ENCODE results near the gene RNASE13. TPM values are rescaled to one million over a fixed set of nuclear protein-coding genes. Genes with fewer than 3 reads are reported as not detected.

Gene RNASE13
- total RNA-seq, 1 experiment from 2014 or later = 0.15 TPM

DNA sequence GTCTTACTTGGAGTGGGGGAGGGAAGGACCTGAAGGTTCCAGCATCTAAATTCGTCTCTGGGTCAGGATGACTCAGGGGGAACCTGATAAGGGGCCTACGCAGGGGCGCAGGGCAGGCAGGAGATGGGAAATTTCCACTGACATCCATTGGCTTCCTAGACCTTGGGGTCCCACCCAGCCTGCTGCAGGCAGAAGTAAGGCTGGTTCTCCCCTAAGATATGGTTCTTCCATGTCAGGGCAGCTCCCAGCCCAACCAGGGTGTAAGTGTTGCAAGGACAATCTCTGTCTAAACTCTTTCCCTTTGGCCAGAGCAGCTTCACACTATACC is 7.7 kb downstream of the RNASE13 start:
- H2AFZ ChIP-seq (ENCODE audit: low read depth, low read length, poor library complexity, severe bottlenecking) = no peak overlapping the region
- H3K4me3 ChIP-seq (replicated peaks in 1 of 2; ENCODE audit: low read depth in 1 of 2, low read length in 2 of 2) = no peak overlapping the region
- DNase-seq (ENCODE audit: low read depth, low spot score) (no peak), ATAC-seq (no peak)
- ChIA-PET POLR2A (no interaction called here), RAD21 (ENCODE audit: low non-redundant PET in 1 of 2, low total read pairs in 2 of 2, uncharacterized antibody in 2 of 2, unreplicated experiment in 2 of 2) (no interaction called here), CTCF (interaction anchor here (1.8 kb wide), 1 partner anchor 13 kb away, joined by 6 read pairs; no protein-coding TSS in a partner anchor)
- H3K4me1 ChIP-seq (ENCODE audit: control insufficient read depth in 1 of 2, insufficient read depth in 2 of 2, low read length in 2 of 2) = peaks cover 14 to 21% of the 10 kb centered on the region in 2 experiments; a peak in 3 of 4 replicates
- no peaks in the 10 kb centered on the region for H3K9me3 ChIP-seq (ENCODE audit: control insufficient read depth in 1 of 2, insufficient read depth in 1 of 2, low read depth in 1 of 2, low read length in 2 of 2)
- BruUV-seq (replicated peaks) = no TSS peak
- H3K9ac ChIP-seq (ENCODE audit: low read length) = no peak overlapping the region
- H3K27ac ChIP-seq (ENCODE audit: low read depth, low read length) = no peak overlapping the region
- H3K36me3 ChIP-seq (ENCODE audit: control insufficient read depth in 1 of 2, insufficient read depth in 2 of 2, low read length in 2 of 2) = no peaks in the 10 kb centered on the region
- intact Hi-C loops (cut with micrococcal nuclease) = no loop called here
- H3K79me2 ChIP-seq (ENCODE audit: insufficient read depth, low read length) = no peaks in the 10 kb centered on the region
- H3K27me3 ChIP-seq (ENCODE audit: insufficient read depth, low read length) = no peaks in the 10 kb centered on the region
- H3K9me2 ChIP-seq (ENCODE audit: insufficient read depth) = no peaks in the 10 kb centered on the region
- no peaks in the 10 kb centered on the region for H4K20me1 ChIP-seq (ENCODE audit: insufficient read depth)
- TF ChIP-seq, protein P1, sequence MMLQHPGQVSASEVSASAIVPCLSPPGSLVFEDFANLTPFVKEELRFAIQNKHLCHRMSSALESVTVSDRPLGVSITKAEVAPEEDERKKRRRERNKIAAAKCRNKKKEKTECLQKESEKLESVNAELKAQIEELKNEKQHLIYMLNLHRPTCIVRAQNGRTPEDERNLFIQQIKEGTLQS (IDR thresholded peaks at IDR 0.05) = no peak
- TF ChIP-seq SIN3A (IDR thresholded peaks at IDR 0.05; ENCODE audit: low read depth) = no peak
- no peak overlapping the region for H3K4me2 ChIP-seq (ENCODE audit: low read length)

DNA sequence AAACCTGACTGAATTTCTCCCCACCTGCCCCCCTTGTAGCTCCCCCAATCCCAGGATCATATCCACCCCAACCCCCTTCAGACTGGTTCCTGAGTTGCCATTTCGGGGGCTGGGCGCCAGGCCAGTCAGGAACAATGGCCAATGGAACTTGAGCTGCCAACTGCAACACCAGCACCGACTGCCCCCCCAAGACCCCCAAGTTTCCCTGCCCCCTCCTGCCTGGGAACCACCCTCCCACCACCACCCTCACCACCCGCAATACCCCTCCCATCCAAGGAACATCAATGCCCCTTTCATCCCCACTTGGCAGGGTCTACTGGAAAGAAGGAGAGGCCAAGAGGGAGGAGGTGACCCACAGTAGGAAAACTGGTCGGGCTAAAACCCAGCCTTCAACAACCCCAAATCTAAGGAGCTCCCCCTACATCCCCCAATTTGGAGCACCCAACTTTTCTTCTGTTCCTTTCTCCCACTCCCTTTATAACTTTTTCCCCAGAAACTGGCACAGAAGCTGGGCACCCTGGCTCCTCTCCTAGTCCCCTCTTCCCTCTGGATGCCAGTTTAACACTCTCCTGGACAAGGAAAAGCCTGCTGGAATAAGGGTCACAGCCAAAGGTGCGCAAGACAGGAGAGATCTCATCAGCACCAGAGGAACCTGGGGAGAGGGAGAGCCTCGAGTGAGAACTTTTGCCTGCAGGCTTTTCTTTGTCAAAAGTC is 8.2 kb downstream of the RNASE13 start:
- intact Hi-C loops (cut with micrococcal nuclease) = no loop called here
- no peak for TF ChIP-seq SP1 (IDR thresholded peaks at IDR 0.05; ENCODE audit: low read depth)
- no peak for TF ChIP-seq ZNF274 (IDR thresholded peaks at IDR 0.05; ENCODE audit: low read depth, low read length)
- TF ChIP-seq CBX3 (IDR thresholded peaks at IDR 0.05; ENCODE audit: low read depth) = no peak
- TF ChIP-seq RAD21 (IDR thresholded peaks at IDR 0.05; ENCODE audit: low read depth) = no peak
- no peak for TF ChIP-seq SRF (IDR thresholded peaks at IDR 0.05; ENCODE audit: low read depth)
- no peak for TF ChIP-seq EZH2 (IDR thresholded peaks at IDR 0.05)
- no peak for TF ChIP-seq TCF7L2 (IDR thresholded peaks at IDR 0.05; ENCODE audit: borderline replicate concordance, extremely low read depth, insufficient read depth, insufficient read length)
- no peaks in the 10 kb centered on the region for H3K79me2 ChIP-seq (ENCODE audit: insufficient read depth, low read length)
- no peak overlapping the region for H3K4me2 ChIP-seq (ENCODE audit: low read length)
- BruUV-seq (replicated peaks) = no TSS peak
- H3K4me3 ChIP-seq (replicated peaks in 1 of 2; ENCODE audit: low read depth in 1 of 2, low read length in 2 of 2) = no peak overlapping the region
- no peak overlapping the region for H3K9ac ChIP-seq (ENCODE audit: low read length)
- ATAC-seq (no peak), DNase-seq (ENCODE audit: low read depth, low spot score) (no peak)
- ChIA-PET CTCF (no interaction called here), POLR2A (no interaction called here), RAD21 (ENCODE audit: low non-redundant PET in 1 of 2, low total read pairs in 2 of 2, uncharacterized antibody in 2 of 2, unreplicated experiment in 2 of 2) (no interaction called here)
- no peaks in the 10 kb centered on the region for H4K20me1 ChIP-seq (ENCODE audit: insufficient read depth)
- H3K27me3 ChIP-seq (ENCODE audit: insufficient read depth, low read length) = no peaks in the 10 kb centered on the region
- H2AFZ ChIP-seq (ENCODE audit: low read depth, low read length, poor library complexity, severe bottlenecking) = no peak overlapping the region
- no peaks in the 10 kb centered on the region for H3K9me3 ChIP-seq (ENCODE audit: control insufficient read depth in 1 of 2, insufficient read depth in 1 of 2, low read depth in 1 of 2, low read length in 2 of 2)
- peaks cover 14 to 21% of the 10 kb centered on the region in 2 experiments; a peak in 3 of 4 replicates for H3K4me1 ChIP-seq (ENCODE audit: control insufficient read depth in 1 of 2, insufficient read depth in 2 of 2, low read length in 2 of 2)
- H3K9me2 ChIP-seq (ENCODE audit: insufficient read depth) = no peaks in the 10 kb centered on the region
- H3K27ac ChIP-seq (ENCODE audit: low read depth, low read length) = no peak overlapping the region
- H3K36me3 ChIP-seq (ENCODE audit: control insufficient read depth in 1 of 2, insufficient read depth in 2 of 2, low read length in 2 of 2) = no peaks in the 10 kb centered on the region
